Measurements from ENCODE around the gene KNTC1. TPM values are rescaled to one million over a fixed set of nuclear protein-coding genes. Genes with fewer than 3 reads are reported as not detected.

KNTC1 gene
- total RNA-seq, 1 experiment from 2014 or later = 67.7 TPM

DNA sequence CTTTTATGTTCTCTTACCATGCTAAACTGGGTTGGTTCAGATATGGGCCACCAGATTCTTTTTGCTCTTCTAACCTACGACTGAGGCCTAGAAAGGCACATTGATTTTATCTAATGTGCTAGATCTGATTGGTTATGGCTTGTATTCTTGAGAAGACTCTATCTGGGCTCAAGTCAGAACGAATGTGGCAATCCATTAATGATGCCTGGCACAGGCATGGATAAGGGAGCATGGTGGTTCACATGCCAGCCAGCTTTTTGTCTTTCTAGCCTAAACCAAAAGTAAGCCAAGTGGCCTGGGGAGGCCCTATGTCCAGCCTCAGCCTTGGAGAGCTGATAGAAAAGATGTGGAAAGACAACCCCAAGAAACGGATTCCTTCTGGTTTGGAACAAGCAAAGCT is 82.7 kb downstream of the KNTC1 start:
- no peak for TF ChIP-seq EZH2 (IDR thresholded peaks at IDR 0.05; ENCODE audit: low read depth)
- TF ChIP-seq, protein P1, sequence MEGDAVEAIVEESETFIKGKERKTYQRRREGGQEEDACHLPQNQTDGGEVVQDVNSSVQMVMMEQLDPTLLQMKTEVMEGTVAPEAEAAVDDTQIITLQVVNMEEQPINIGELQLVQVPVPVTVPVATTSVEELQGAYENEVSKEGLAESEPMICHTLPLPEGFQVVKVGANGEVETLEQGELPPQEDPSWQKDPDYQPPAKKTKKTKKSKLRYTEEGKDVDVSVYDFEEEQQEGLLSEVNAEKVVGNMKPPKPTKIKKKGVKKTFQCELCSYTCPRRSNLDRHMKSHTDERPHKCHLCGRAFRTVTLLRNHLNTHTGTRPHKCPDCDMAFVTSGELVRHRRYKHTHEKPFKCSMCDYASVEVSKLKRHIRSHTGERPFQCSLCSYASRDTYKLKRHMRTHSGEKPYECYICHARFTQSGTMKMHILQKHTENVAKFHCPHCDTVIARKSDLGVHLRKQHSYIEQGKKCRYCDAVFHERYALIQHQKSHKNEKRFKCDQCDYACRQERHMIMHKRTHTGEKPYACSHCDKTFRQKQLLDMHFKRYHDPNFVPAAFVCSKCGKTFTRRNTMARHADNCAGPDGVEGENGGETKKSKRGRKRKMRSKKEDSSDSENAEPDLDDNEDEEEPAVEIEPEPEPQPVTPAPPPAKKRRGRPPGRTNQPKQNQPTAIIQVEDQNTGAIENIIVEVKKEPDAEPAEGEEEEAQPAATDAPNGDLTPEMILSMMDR (conservative IDR thresholded peaks at IDR 0.05) = no peak
- no peaks in the 10 kb centered on the region for H3K27me3 ChIP-seq (ENCODE audit: insufficient read depth, low read depth)
- H3K36me3 ChIP-seq (ENCODE audit: low read depth) = 0 out of 2 replicates have a peak, but pooled peaks cover 8% of the 10 kb centered on the region
- H3K27ac ChIP-seq = no peak overlapping the region
- H3F3A ChIP-seq (ENCODE audit: insufficient read depth, low read depth) = no peaks in the 10 kb centered on the region; the same call in 1 of the 2 replicates
- intact Hi-C loops (cut with micrococcal nuclease; ENCODE audit: unreplicated experiment) = no loop called here
- H3K79me2 ChIP-seq (ENCODE audit: low read depth) = no peaks in the 10 kb centered on the region
- H3K4me1 ChIP-seq (replicated peaks; ENCODE audit: insufficient read depth) = no peaks in the 10 kb centered on the region
- H4K20me1 ChIP-seq (ENCODE audit: insufficient read depth) = no peaks in the 10 kb centered on the region
- H3K4me2 ChIP-seq = no peak overlapping the region
- CTCF ChIA-PET = interaction anchor here (0.6 kb wide), 1 partner anchor 195 kb away, joined by 5 read pairs; no protein-coding TSS in a partner anchor
- no peak for DNase-seq
- no peak overlapping the region for H2AFZ ChIP-seq
- H3K9me2 ChIP-seq (ENCODE audit: insufficient read depth) = no peaks in the 10 kb centered on the region
- no peak overlapping the region for H3K4me3 ChIP-seq
- POLR2A ChIA-PET (ENCODE audit: unreplicated experiment) = no interaction called here
- no peaks in the 10 kb centered on the region for H3K9me3 ChIP-seq (ENCODE audit: insufficient read depth, low read depth)
- BruUV-seq (replicated peaks) = no TSS peak

DNA sequence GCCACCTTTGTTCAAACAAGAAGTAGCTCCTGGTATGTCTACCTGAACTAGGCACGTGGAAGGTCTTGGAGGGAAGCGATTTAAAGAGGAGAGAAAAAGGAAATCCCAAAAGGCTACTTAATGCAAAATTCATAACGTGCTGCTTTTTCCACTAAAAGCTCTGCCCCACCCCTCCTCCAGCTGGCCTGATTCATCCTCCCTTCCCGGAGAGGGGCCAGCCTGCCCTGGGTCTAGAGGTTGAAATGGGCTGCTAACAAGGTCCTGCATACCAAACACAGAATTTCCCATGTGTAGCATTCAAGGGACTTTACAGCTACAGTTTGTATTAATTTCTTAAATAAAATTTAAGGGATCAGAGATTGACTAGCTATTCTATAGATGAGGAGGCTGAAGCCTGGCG is 83.2 kb downstream of the KNTC1 start:
- Histone ChIP-seq H3K4me3 (no peak overlapping the region), H3F3A (ENCODE audit: insufficient read depth, low read depth) (no peaks in the 10 kb centered on the region), H3K4me2 (no peak overlapping the region), H3K36me3 (ENCODE audit: low read depth) (0 out of 2 replicates have a peak, but pooled peaks cover 8% of the 10 kb centered on the region), H3K9me3 (ENCODE audit: insufficient read depth, low read depth) (no peaks in the 10 kb centered on the region), H3K79me2 (ENCODE audit: low read depth) (no peaks in the 10 kb centered on the region), H2AFZ (no peak overlapping the region), H3K27ac (no peak overlapping the region), H3K27me3 (ENCODE audit: insufficient read depth, low read depth) (no peaks in the 10 kb centered on the region), H3K9me2 (ENCODE audit: insufficient read depth) (no peaks in the 10 kb centered on the region), H4K20me1 (ENCODE audit: insufficient read depth) (no peaks in the 10 kb centered on the region), H3K4me1 (replicated peaks; ENCODE audit: insufficient read depth) (no peaks in the 10 kb centered on the region)
- no peak for DNase-seq
- intact Hi-C loops (cut with micrococcal nuclease; ENCODE audit: unreplicated experiment) = no loop called here
- ChIA-PET CTCF (interaction anchor here (0.6 kb wide), 1 partner anchor 195 kb away, joined by 5 read pairs; no protein-coding TSS in a partner anchor), POLR2A (ENCODE audit: unreplicated experiment) (no interaction called here)
- TF ChIP-seq, protein P1 (conservative IDR thresholded peaks at IDR 0.05) = no peak
- no peak for TF ChIP-seq EZH2 (IDR thresholded peaks at IDR 0.05; ENCODE audit: low read depth)
- BruUV-seq (replicated peaks) = no TSS peak

DNA sequence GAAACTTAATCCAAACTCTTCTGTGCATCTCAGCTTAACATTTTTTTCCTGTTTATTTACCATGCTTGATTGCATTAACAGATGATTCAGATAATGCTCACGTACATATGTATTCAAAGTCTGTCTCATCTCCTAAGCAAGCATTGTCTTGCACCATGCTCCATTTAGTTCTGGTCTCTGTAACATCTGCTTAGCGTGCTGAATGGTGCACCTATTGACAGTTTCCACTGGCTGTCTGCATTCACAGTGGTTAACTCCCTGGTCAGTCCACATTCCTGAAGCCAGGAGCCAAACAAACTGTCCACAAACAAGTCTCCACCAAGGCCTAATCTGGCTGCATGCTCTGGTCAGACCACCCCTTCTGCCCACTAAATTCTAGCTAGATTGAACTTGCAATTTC is 83.9 kb downstream of the KNTC1 start:
- ChIA-PET POLR2A (ENCODE audit: unreplicated experiment) (no interaction called here), CTCF (no interaction called here)
- peak in 1 of 2 experiments; percentile 50 for DNase-seq
- Histone ChIP-seq H3K9me3 (ENCODE audit: insufficient read depth, low read depth) (no peaks in the 10 kb centered on the region), H3K27me3 (ENCODE audit: insufficient read depth, low read depth) (no peaks in the 10 kb centered on the region), H3K9me2 (ENCODE audit: insufficient read depth) (no peaks in the 10 kb centered on the region), H3K79me2 (ENCODE audit: low read depth) (no peaks in the 10 kb centered on the region), H3K36me3 (ENCODE audit: low read depth) (0 out of 2 replicates have a peak, but pooled peaks cover 8% of the 10 kb centered on the region), H3K4me3 (no peak overlapping the region), H4K20me1 (ENCODE audit: insufficient read depth) (no peaks in the 10 kb centered on the region), H3K4me1 (replicated peaks; ENCODE audit: insufficient read depth) (no peaks in the 10 kb centered on the region), H2AFZ (no peak overlapping the region), H3K27ac (no peak overlapping the region), H3K4me2 (no peak overlapping the region), H3F3A (ENCODE audit: insufficient read depth, low read depth) (no peaks in the 10 kb centered on the region)
- no peak for TF ChIP-seq EZH2 (IDR thresholded peaks at IDR 0.05; ENCODE audit: low read depth)
- TF ChIP-seq, protein P1 (conservative IDR thresholded peaks at IDR 0.05) = no peak
- BruUV-seq (replicated peaks) = no TSS peak
- intact Hi-C loops (cut with micrococcal nuclease; ENCODE audit: unreplicated experiment) = no loop called here
